Hippocampal formation (tissue), 2 donors: ENCODE measurements around the gene ITPR3.
A peak's percentile ranks its signal among the peaks of the same experiment; 100 is the strongest.
"Not testable (repeated sequence)": the region's sequence is repeated elsewhere in the genome, so short reads cannot be mapped to it uniquely, and the experiment has no call there.

Source experiments
- DNase-seq, 2 donors: peaks; one replicate each; lab custom pipeline; 2025; lab: John Stamatoyannopoulos, UW

The ITPR3 gene

GRCh38 chr6:33591424-33592032, 29.6 kb upstream of the ITPR3 start:
- no peak for DNase-seq

- DNase-seq = no peak
Observed at GRCh38 chr6:33592280-33592594, 28.9 kb upstream of the ITPR3 start.

GRCh38 chr6:33592595-33593413, 28.3 kb upstream of the ITPR3 start:
- DNase-seq = no peak

- no peak for DNase-seq
Observed at GRCh38 chr6:33593414-33593727, 27.8 kb upstream of the ITPR3 start.

- DNase-seq = no peak
Observed at GRCh38 chr6:33595001-33595846, 25.9 kb upstream of the ITPR3 start.

GRCh38 chr6:33596894-33597293, 24.2 kb upstream of the ITPR3 start:
- DNase-seq = not testable (repeated sequence)

GRCh38 chr6:33597551-33598322, 23.4 kb upstream of the ITPR3 start:
- no peak for DNase-seq

- no peak for DNase-seq
Observed at GRCh38 chr6:33599413-33599938, 21.6 kb upstream of the ITPR3 start.

- DNase-seq = no peak
Observed at GRCh38 chr6:33600761-33601160, 20.4 kb upstream of the ITPR3 start.

- no peak for DNase-seq
Observed at GRCh38 chr6:33602180-33602579, 18.9 kb upstream of the ITPR3 start.

GRCh38 chr6:33604941-33605854, 15.9 kb upstream of the ITPR3 start:
- DNase-seq = no peak

GRCh38 chr6:33606642-33607041, 14.5 kb upstream of the ITPR3 start:
- DNase-seq = no peak

- DNase-seq = no peak
Observed at GRCh38 chr6:33607126-33607783, 13.9 kb upstream of the ITPR3 start.

- no peak for DNase-seq
Observed at GRCh38 chr6:33607784-33608161, 13.3 kb upstream of the ITPR3 start.

GRCh38 chr6:33609019-33609418, 12.1 kb upstream of the ITPR3 start:
- no peak for DNase-seq

GRCh38 chr6:33609528-33609927, 11.6 kb upstream of the ITPR3 start:
- DNase-seq = no peak

- DNase-seq = no peak
Observed at GRCh38 chr6:33610067-33610466, 11.1 kb upstream of the ITPR3 start.

GRCh38 chr6:33610779-33611732, 10.1 kb upstream of the ITPR3 start:
- DNase-seq = peak; percentile 63 to 68

- DNase-seq = no peak
Observed at GRCh38 chr6:33613146-33613794, 7.9 kb upstream of the ITPR3 start.
